PFSK-1 (cell line): ENCODE results near the gene OSGIN1.

ENCODE experiments used
- POLR2AphosphoS5 ChIP-seq: IDR thresholded peaks from 2 replicates; pipeline ENCODE4 v1.6.1; 2012; ENCODE audit warnings: low read depth, mild to moderate bottlenecking, control low read depth, low read length, moderate library complexity
- REST ChIP-seq, 2 experiments: IDR thresholded peaks; 2 replicates each; pipeline versions ENCODE4 v1.6.1 to v1.8.0; 2011 to 2012; ENCODE audit warnings: low read depth in 2 of 2, low read length in 2 of 2, control low read depth in 1 of 2, inconsistent platforms in 1 of 2, mild to moderate bottlenecking in 1 of 2, moderate library complexity in 1 of 2; ENCODE audit not compliant: insufficient read depth in 1 of 2
- SIN3A ChIP-seq: IDR thresholded peaks from 2 replicates; pipeline ENCODE4 v1.6.1; 2012; ENCODE audit warnings: mild to moderate bottlenecking, low read length, moderate library complexity, borderline replicate concordance; ENCODE audit not compliant: insufficient read depth

GRCh38 chr16:83928341-83929055, 24.5 kb upstream of the OSGIN1 start:
- TF ChIP-seq POLR2AphosphoS5 (no peak), SIN3A (no peak), REST (IDR thresholded peaks at IDR 0.05; ENCODE audit: insufficient read depth in 1 of 2, low read depth in 2 of 2, low read length in 2 of 2) (no peak)
